ENCODE data around the gene CLPTM1L.

DNA sequence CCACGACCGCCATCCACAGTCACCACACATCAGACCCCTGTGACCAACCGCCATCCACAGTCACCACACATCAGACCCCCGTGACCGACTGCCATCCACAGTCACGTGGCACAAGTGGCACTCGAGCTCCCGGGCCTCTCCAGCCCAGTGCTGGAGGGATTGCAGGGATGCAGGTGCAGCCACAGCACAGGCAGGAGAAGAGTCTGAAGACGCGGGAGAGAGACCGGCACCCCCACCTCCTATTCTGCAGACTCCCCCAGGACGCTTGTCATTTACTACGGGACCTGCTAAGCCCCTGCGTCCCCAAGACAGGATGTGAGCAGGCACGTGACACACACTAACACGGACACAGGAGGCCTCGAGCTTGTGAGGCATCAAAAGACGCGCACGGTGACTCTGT is 71.2 kb downstream of the CLPTM1L start:
- no peak for TF ChIP-seq EZH2 (IDR thresholded peaks at IDR 0.05)
- TF ChIP-seq POLR2AphosphoS5 (IDR thresholded peaks at IDR 0.05; ENCODE audit: borderline replicate concordance, low read depth, low read length): no peak
